Smooth muscle cell (in vitro differentiated cells): ENCODE results near the gene CDK7. TPM values are rescaled to one million over a fixed set of nuclear protein-coding genes. Genes with fewer than 3 reads are reported as not detected.

Experiments
- DNase-seq: peaks from one replicate; lab custom pipeline; 2025; ENCODE audit not compliant: unreplicated experiment; lab: John Stamatoyannopoulos, UW
- H2AFZ ChIP-seq: fragments of 200-600 bp; sonication (generic); 2 replicates; pipeline ENCODE4 v1.6.0; 2016; ENCODE audit warnings: antibody characterized with exemption, low read depth, mild to moderate bottlenecking
- H3F3A ChIP-seq: fragments of 200-600 bp; sonication (generic); 2 replicates; pipeline ENCODE4 v1.6.0; 2017; ENCODE audit warnings: antibody characterized with exemption, low read depth
- H3K27ac ChIP-seq: fragments of 200-600 bp; sonication (generic); 2 replicates; pipeline ENCODE4 v1.5.1; 2016; ENCODE audit warnings: low read depth, mild to moderate bottlenecking
- H3K27me3 ChIP-seq: fragments of 200-600 bp; sonication (generic); 2 replicates; pipeline ENCODE4 v1.6.1; 2016; ENCODE audit warnings: low read depth, mild to moderate bottlenecking
- H3K36me3 ChIP-seq: fragments of 200-600 bp; sonication (generic); 2 replicates; pipeline ENCODE4 v1.5.1; 2016; ENCODE audit warnings: low read depth
- H3K4me1 ChIP-seq: fragments of 200-600 bp; sonication (generic); 2 replicates; pipeline ENCODE4 v1.5.1; 2016; ENCODE audit warnings: low read depth
- H3K4me2 ChIP-seq: fragments of 200-600 bp; sonication (generic); 2 replicates; pipeline ENCODE4 v1.6.0; 2016; ENCODE audit warnings: mild to moderate bottlenecking
- H3K4me3 ChIP-seq: fragments of 200-600 bp; sonication (generic); 2 replicates; pipeline ENCODE4 v1.5.1; 2016; ENCODE audit warnings: mild to moderate bottlenecking
- H3K79me2 ChIP-seq: fragments of 200-600 bp; sonication (generic); 2 replicates; pipeline ENCODE4 v1.6.0; 2016; ENCODE audit warnings: low read depth, mild to moderate bottlenecking
- H3K9ac ChIP-seq: fragments of 200-600 bp; sonication (generic); 2 replicates; pipeline ENCODE4 v1.6.0; 2016; ENCODE audit warnings: low read depth
- H3K9me3 ChIP-seq: fragments of 200-600 bp; sonication (generic); replicated peaks from 2 replicates; pipeline ENCODE4 v1.5.1; 2016; ENCODE audit warnings: low read depth
- H4K20me1 ChIP-seq: fragments of 200-600 bp; sonication (generic); 2 replicates; pipeline ENCODE4 v1.6.0; 2016; ENCODE audit warnings: low read depth
- CTCF ChIP-seq: fragments of 200-600 bp; sonication (generic); IDR thresholded peaks from 2 replicates; pipeline ENCODE4 v1.5.1; 2017; ENCODE audit warnings: borderline replicate concordance, mild to moderate bottlenecking, antibody characterized with exemption; ENCODE audit not compliant: insufficient read depth, poor library complexity, severe bottlenecking
- WGBS: methylation state at CpG from one replicate; pipeline ENCODE4 v1.1.7; 2016; ENCODE audit warnings: low lambda C conversion rate; 5-methylcytosine and 5-hydroxymethylcytosine counted together
- polyA plus RNA-seq: library from polyadenylated mRNA; unstranded; fragments of >200 nt; fragmentation: Nextera tagmentation; extraction: Ambion mirVana; gene quantifications from 2 replicates; pipeline ENCODE4 v1.2.1, GENCODE V29; 2016
- total RNA-seq: library from RNA; depleted of rRNA; stranded (reverse); fragments of >200 nt; gene quantifications from 2 replicates; pipeline ENCODE4 v1.2.3, GENCODE V29; 2014

Gene CDK7
- total and polyA plus RNA-seq, 2 experiments from 2014 or later, result 43.4 to 47.2 TPM

- 95% methylated on average over 8 of the region's 8 CpGs for WGBS
- TF ChIP-seq CTCF, result no peak
- peaks cover 39% of the 10 kb centered on the region for H3K79me2 ChIP-seq
- H3K9ac ChIP-seq, result no peak overlapping the region
- H3K27me3 ChIP-seq, result no peaks in the 10 kb centered on the region
- no peaks in the 10 kb centered on the region for H3F3A ChIP-seq
- H3K9me3 ChIP-seq, result no peaks in the 10 kb centered on the region
- H3K4me2 ChIP-seq, result no peak overlapping the region
- H3K36me3 ChIP-seq, result peaks cover 9% of the 10 kb centered on the region
- H3K4me1 ChIP-seq, result no peaks in the 10 kb centered on the region
- no peak overlapping the region for H3K4me3 ChIP-seq
- DNase-seq, result no peak
- no peaks in the 10 kb centered on the region for H4K20me1 ChIP-seq
- H3K27ac ChIP-seq, result no peak overlapping the region
- no peak overlapping the region for H2AFZ ChIP-seq
Observed at GRCh38 chr5:69224520-69224919, 10.2 kb upstream of the CDK7 start.

- no peak overlapping the region for H3K4me2 ChIP-seq
- no peaks in the 10 kb centered on the region for H3K27me3 ChIP-seq
- H3K79me2 ChIP-seq, result peaks cover 30% of the 10 kb centered on the region
- H3K36me3 ChIP-seq, result peaks cover 10% of the 10 kb centered on the region
- DNase-seq, result no peak
- no peak overlapping the region for H2AFZ ChIP-seq
- no peaks in the 10 kb centered on the region for H3K9me3 ChIP-seq
- H3F3A ChIP-seq, result no peaks in the 10 kb centered on the region
- H3K4me3 ChIP-seq, result no peak overlapping the region
- H3K9ac ChIP-seq, result no peak overlapping the region
- no peaks in the 10 kb centered on the region for H4K20me1 ChIP-seq
- H3K27ac ChIP-seq, result no peak overlapping the region
- H3K4me1 ChIP-seq, result no peaks in the 10 kb centered on the region
- TF ChIP-seq CTCF, result no peak
- 100% methylated on average over 4 of the region's 4 CpGs for WGBS
Observed at GRCh38 chr5:69225860-69226259, 8.8 kb upstream of the CDK7 start.

- no peak for DNase-seq
- Histone ChIP-seq H3K4me1 (peaks cover 3% of the 10 kb centered on the region), H2AFZ (no peak overlapping the region), H3K4me2 (no peak overlapping the region), H3K79me2 (peaks cover 3% of the 10 kb centered on the region), H4K20me1 (no peaks in the 10 kb centered on the region), H3K4me3 (no peak overlapping the region), H3K9ac (no peak overlapping the region), H3K27me3 (no peaks in the 10 kb centered on the region), H3F3A (no peaks in the 10 kb centered on the region), H3K36me3 (peaks cover 10% of the 10 kb centered on the region), H3K9me3 (no peaks in the 10 kb centered on the region), H3K27ac (no peak overlapping the region)
- 97% methylated on average over 2 of the region's 2 CpGs for WGBS
- TF ChIP-seq CTCF, result no peak
Observed at GRCh38 chr5:69230181-69230580, 4.5 kb upstream of the CDK7 start.

GRCh38 chr5:69231281-69231680 is 3.4 kb upstream of the CDK7 start:
- Histone ChIP-seq H4K20me1 (no peaks in the 10 kb centered on the region), H3K36me3 (peaks cover 10% of the 10 kb centered on the region), H3K4me1 (peaks cover 11% of the 10 kb centered on the region), H3K79me2 (peaks cover 14% of the 10 kb centered on the region), H3K4me2 (no peak overlapping the region), H3K9ac (no peak overlapping the region), H3K9me3 (no peaks in the 10 kb centered on the region), H3K4me3 (no peak overlapping the region), H3F3A (no peaks in the 10 kb centered on the region), H3K27me3 (no peaks in the 10 kb centered on the region), H3K27ac (no peak overlapping the region), H2AFZ (no peak overlapping the region)
- no peak for TF ChIP-seq CTCF
- 96% methylated on average over 6 of the region's 6 CpGs for WGBS
- DNase-seq, result no peak
